ENCODE measurements around the gene LPP. TPM values are rescaled to one million over a fixed set of nuclear protein-coding genes. Genes with fewer than 3 reads are reported as not detected.

The LPP gene
- total RNA-seq, 1 donor from 2014 or later, result 218 TPM

DNA sequence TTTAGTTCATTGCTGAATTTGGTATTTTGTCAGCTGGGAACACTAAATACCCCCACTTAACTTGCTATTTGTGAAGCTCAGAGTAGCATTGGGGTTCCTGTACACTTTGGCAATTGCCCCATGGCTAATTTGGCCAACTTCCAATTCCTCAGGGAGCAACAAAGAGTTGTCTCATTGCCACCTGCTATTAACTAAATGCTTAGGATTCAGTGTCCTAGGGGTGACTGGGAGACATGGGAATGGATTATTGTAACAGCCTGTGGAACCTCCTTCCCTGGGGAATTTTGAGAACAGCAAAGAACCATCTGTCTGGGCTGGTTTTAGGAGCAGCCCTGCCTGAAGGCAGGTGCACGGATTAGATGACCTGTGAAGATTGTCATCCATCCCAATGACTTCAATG is 580.4 kb downstream of the LPP start:
- DNase-seq (ENCODE audit: low read depth), result no peak
- no peaks in the 10 kb centered on the region for H3K27me3 ChIP-seq (ENCODE audit: control insufficient read depth, insufficient read depth, low read length)
- TF ChIP-seq, protein P1, sequence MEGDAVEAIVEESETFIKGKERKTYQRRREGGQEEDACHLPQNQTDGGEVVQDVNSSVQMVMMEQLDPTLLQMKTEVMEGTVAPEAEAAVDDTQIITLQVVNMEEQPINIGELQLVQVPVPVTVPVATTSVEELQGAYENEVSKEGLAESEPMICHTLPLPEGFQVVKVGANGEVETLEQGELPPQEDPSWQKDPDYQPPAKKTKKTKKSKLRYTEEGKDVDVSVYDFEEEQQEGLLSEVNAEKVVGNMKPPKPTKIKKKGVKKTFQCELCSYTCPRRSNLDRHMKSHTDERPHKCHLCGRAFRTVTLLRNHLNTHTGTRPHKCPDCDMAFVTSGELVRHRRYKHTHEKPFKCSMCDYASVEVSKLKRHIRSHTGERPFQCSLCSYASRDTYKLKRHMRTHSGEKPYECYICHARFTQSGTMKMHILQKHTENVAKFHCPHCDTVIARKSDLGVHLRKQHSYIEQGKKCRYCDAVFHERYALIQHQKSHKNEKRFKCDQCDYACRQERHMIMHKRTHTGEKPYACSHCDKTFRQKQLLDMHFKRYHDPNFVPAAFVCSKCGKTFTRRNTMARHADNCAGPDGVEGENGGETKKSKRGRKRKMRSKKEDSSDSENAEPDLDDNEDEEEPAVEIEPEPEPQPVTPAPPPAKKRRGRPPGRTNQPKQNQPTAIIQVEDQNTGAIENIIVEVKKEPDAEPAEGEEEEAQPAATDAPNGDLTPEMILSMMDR (IDR thresholded peaks at IDR 0.05; ENCODE audit: insufficient read depth, low read length, poor library complexity, severe bottlenecking), result no peak
- no peak overlapping the region for H3K4me3 ChIP-seq (ENCODE audit: low read depth, low read length)
- no peaks in the 10 kb centered on the region for H3K36me3 ChIP-seq (ENCODE audit: control insufficient read depth, insufficient read depth, low read length)

DNA sequence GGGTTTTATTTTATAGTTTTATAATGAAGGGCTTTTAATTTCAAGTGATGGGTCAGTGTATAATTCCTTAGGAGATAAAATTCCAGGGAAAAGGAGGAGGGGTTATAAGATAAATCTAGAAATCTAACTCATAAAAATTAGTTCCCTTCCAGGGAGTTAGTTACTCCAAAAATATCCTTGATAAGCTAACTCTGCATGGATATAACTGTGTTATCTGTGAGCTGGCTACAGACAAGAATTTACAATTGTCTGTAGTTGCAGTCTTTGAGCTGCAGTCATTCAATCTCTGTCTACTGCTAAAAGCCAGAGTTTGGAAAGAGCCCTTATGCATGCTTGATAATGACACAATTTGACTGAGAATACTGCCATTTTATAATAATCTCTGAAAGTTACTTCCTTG is 585.6 kb downstream of the LPP start:
- Histone ChIP-seq H3K4me3 (ENCODE audit: low read depth, low read length) (no peak overlapping the region), H3K36me3 (ENCODE audit: control insufficient read depth, insufficient read depth, low read length) (no peaks in the 10 kb centered on the region), H3K27me3 (ENCODE audit: control insufficient read depth, insufficient read depth, low read length) (no peaks in the 10 kb centered on the region)
- TF ChIP-seq, protein P1 (IDR thresholded peaks at IDR 0.05; ENCODE audit: insufficient read depth, low read length, poor library complexity, severe bottlenecking), result no peak
- no peak for DNase-seq (ENCODE audit: low read depth)

DNA sequence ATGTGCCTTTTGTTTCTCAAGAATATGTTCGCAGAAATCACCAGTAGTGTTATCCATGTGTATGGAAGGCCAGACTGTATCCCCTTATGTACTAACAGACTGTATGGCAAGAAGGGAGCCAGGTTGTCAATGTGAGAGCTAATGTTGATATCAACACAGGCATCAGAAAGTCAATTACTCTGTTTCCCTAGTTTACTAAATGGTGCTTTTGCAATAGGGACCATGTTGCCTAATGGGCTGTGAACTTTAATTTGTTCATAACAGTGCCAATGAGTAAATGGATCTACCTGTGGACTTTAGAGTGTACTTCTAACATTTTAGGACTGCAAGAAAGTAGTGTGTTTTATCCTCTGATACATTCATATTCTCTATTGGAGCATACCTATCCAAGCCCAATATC is 586.1 kb downstream of the LPP start:
- Histone ChIP-seq H3K27me3 (ENCODE audit: control insufficient read depth, insufficient read depth, low read length) (no peaks in the 10 kb centered on the region), H3K36me3 (ENCODE audit: control insufficient read depth, insufficient read depth, low read length) (no peaks in the 10 kb centered on the region), H3K4me3 (ENCODE audit: low read depth, low read length) (no peak overlapping the region)
- DNase-seq (ENCODE audit: low read depth), result no peak
- TF ChIP-seq, protein P1 (IDR thresholded peaks at IDR 0.05; ENCODE audit: insufficient read depth, low read length, poor library complexity, severe bottlenecking), result no peak

DNA sequence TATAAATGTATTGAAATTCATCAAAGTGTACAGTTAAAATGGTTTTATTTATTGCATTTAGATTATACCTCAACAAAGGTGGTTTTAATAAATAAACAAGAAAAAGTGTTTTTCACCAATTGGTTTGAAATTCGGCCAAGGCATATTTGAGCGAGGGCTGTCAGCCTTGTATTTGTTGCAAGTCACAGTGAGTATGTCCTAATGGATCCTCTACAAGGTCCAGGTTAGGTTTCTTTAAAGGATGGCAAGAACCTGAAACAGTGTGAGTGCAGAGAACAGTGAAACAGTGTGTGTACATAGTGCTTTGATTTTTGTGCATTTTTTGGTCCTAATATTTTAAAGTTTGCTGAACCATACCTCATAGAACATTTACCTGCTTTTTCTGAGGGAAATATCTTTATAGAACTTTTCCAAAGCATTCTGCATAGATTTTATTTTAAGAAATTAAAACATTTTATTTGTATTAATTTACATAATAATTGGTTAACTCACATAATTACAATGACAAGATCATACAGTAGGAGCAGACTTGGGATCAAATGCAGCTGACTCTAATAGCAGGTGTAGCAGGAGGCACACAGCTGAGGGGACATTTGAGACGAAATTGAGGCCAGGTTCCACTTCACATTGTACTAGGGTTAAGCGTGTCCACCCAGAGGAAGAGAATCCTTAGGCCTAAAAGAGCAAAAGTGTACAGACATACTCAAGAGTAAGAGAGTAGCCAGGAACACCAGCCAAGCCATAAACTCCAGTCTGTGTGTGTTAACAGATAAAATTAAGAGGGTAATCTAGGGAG is 589.0 kb downstream of the LPP start:
- H3K4me3 ChIP-seq (ENCODE audit: low read depth, low read length), result no peak overlapping the region
- TF ChIP-seq, protein P1 (IDR thresholded peaks at IDR 0.05; ENCODE audit: insufficient read depth, low read length, poor library complexity, severe bottlenecking), result no peak
- H3K27me3 ChIP-seq (ENCODE audit: control insufficient read depth, insufficient read depth, low read length), result no peaks in the 10 kb centered on the region
- no peak for DNase-seq (ENCODE audit: low read depth)
- no peaks in the 10 kb centered on the region for H3K36me3 ChIP-seq (ENCODE audit: control insufficient read depth, insufficient read depth, low read length)

DNA sequence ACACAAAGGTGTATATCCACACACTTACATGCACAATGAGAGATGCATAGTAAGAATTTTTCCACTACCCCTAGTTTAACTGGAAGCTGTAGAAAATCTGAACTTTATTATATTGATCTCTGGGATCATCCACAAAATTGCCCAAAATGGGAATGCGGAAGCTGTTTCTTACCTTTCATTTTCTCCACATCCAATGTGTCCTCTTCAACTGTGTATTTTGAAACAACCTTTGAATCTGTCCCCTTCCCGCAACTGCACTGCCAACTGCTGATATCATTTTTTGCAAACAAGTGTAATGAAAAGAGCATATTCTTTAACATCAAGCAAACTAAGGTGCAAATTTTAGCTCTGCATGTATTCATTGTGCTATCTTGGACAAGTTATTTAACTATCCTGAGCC is 590.2 kb downstream of the LPP start:
- no peaks in the 10 kb centered on the region for H3K27me3 ChIP-seq (ENCODE audit: control insufficient read depth, insufficient read depth, low read length)
- no peak overlapping the region for H3K4me3 ChIP-seq (ENCODE audit: low read depth, low read length)
- no peaks in the 10 kb centered on the region for H3K36me3 ChIP-seq (ENCODE audit: control insufficient read depth, insufficient read depth, low read length)
- TF ChIP-seq, protein P1 (IDR thresholded peaks at IDR 0.05; ENCODE audit: insufficient read depth, low read length, poor library complexity, severe bottlenecking), result no peak
- no peak for DNase-seq (ENCODE audit: low read depth)

DNA sequence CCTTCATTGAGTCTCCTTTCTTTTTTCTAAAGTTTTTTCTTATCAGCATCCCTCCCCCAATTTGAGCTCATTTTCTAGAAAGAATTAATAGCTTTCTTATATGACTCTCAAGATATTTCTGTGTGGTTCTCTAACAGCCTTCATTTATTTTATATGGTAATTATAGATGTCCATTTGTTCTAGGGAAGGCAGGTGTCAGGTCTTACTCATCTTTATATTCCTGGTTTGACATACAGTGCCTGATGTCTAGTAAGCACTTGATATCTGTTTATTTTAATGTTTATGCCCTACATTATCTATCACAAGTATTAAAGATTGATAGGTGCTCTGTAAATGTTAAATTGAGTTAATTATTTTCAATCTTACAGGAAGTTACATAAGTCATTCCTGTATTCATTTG is 591.1 kb downstream of the LPP start:
- Histone ChIP-seq H3K27me3 (ENCODE audit: control insufficient read depth, insufficient read depth, low read length) (no peaks in the 10 kb centered on the region), H3K4me3 (ENCODE audit: low read depth, low read length) (no peak overlapping the region), H3K36me3 (ENCODE audit: control insufficient read depth, insufficient read depth, low read length) (no peaks in the 10 kb centered on the region)
- TF ChIP-seq, protein P1 (IDR thresholded peaks at IDR 0.05; ENCODE audit: insufficient read depth, low read length, poor library complexity, severe bottlenecking), result no peak
- DNase-seq (ENCODE audit: low read depth), result no peak

Measured in kidney epithelial cell (primary cell).